HL-60 (cell line): ENCODE results near the gene CRTC1.

Experiments
- CTCF ChIP-seq: IDR thresholded peaks from one replicate; pipeline ENCODE4 v1.5.1; 2011; ENCODE audit warnings: low read length, control low read depth, inconsistent platforms; ENCODE audit not compliant: insufficient read depth
- POLR2AphosphoS5 ChIP-seq: IDR thresholded peaks from 2 replicates; pipeline ENCODE4 v1.6.1; 2012; ENCODE audit warnings: low read depth

GRCh38 chr19:18742324-18742723 is 58.8 kb downstream of the CRTC1 start:
- no peak for TF ChIP-seq CTCF
- TF ChIP-seq POLR2AphosphoS5 = no peak
